Activated naive CD4-positive, alpha-beta T cell treated with anti-CD3 and anti-CD28 coated beads, Interleukin-2, amount 50 U/mL, for 16 hours (primary cell): ENCODE data around the gene RPL13A.
A peak's percentile ranks its signal among the peaks of the same experiment; 100 is the strongest.

Experiments
- DNase-seq: peaks from one replicate; pipeline ENCODE4 v3.0.0-alpha.2; 2020

RPL13A gene

DNA sequence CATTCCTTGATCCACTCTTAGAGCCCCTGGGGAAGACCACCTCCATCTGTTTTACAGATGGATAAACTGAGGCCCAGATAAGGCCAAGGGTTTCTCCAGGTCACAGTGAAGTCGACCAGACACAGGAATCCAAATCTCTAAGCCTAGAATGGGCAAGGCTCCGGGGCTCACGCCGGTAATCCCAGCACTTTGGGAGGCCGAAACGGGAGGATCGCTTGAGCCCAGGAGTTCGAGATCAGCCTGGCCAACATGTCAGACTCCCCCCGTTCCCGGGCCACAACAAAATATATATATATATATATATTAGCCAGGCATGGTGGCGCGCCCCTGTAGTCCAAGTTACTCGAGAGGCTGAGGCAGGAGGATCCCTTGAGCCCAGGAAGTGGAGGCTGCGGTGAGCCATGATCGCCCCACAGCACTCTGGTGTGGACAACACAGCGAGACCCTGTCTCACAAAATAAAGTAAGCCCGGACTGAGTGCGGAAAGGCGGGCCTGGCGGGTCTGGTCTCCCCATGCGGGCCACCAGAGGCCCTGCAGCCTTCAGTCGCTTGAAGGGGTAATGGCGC is 615 bp upstream of the RPL13A start:
- no peak for DNase-seq

- peak; percentile 44 for DNase-seq
These were observed 846 bp downstream of the RPL13A start for GRCh38 chr19:49488046-49488862.

DNA sequence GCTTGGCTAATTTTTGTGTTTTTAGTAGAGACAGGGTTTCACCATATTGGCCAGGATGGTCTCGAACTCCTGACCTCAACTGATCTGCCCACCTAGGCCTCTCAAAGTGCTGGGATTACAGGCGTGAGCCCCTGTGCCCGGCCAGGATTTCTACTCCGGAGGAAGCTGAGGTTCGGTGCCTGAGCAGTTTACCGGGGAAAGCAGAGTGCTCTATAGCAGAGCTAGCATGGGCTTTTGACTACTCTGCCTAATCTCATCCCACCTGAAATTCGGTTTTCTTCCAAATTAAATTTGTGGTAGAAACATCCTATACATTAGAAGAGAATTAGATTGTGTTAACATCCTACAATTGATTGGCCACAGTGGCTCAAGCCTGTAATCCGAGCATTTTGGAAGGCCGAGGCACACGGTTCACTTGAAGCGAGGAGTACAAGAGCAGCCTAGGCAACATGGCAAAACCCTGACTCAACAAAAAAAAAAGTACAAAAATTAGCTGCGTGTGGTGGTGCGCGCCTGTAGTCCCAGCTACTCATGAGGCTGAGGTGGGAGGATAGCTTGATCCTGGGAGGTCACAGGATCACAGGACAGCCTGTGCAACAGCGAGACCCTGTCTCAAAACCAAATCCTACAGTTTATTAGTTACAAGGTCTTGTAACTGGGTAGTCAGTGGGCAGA is 1.6 kb downstream of the RPL13A start:
- no peak for DNase-seq

GRCh38 chr19:49489601-49490167 is 2.3 kb downstream of the RPL13A start:
- no peak for DNase-seq

DNA sequence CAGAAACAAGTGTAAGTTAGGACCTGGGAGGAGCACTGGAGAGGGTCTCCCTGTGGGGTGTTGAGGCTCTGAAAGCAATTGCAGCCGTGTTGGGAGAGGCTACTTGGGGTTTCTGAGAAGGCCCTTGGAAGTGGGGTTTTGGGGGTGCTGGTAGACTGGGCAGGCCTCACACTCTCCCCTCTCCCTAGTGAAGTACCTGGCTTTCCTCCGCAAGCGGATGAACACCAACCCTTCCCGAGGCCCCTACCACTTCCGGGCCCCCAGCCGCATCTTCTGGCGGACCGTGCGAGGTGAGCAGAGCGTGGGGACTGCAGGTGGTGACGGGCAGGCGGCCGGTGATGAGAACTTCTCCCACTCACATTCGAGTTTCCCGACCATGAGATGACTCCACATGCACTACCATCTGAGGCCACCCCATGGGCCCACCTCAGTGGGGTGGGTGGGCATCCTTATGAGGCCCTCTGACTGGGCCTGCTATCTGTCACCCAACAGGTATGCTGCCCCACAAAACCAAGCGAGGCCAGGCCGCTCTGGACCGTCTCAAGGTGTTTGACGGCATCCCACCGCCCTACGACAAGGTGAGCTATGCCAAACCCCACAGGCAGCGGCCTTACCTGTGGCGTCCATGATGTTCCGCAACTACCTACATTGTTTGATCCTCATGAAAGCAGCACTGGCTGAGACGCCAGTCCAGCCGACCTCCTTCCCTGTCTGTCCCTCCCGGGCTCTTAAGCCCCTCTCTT is 3.0 kb downstream of the RPL13A start:
- no peak for DNase-seq

DNA sequence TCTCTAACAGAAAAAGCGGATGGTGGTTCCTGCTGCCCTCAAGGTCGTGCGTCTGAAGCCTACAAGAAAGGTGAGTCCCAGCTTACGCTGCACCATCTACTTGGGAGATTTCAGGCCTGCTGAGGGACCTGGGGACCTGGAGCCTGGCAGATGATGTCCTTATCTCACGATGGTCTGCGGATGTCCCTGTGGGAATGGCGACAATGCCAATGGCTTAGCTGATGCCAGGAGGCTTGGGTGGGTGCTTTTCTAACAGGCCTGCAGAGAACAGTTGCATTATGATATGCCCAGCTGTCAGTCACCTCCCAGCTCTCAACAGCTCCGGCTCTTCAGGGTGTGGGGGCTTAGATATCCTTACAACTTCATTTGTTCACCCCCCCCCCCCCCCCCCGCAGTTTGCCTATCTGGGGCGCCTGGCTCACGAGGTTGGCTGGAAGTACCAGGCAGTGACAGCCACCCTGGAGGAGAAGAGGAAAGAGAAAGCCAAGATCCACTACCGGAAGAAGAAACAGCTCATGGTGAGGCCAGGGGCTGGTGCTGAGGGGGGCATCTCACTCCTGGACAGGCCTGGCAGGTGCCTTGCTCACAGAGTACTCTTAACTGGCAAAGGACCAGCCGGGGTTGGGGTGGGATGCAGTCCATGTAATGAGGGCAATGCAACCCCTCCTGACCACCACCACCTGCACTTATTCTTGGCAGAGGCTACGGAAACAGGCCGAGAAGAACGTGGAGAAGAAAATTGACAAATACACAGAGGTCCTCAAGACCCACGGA is 3.8 kb downstream of the RPL13A start:
- DNase-seq, result no peak

DNA sequence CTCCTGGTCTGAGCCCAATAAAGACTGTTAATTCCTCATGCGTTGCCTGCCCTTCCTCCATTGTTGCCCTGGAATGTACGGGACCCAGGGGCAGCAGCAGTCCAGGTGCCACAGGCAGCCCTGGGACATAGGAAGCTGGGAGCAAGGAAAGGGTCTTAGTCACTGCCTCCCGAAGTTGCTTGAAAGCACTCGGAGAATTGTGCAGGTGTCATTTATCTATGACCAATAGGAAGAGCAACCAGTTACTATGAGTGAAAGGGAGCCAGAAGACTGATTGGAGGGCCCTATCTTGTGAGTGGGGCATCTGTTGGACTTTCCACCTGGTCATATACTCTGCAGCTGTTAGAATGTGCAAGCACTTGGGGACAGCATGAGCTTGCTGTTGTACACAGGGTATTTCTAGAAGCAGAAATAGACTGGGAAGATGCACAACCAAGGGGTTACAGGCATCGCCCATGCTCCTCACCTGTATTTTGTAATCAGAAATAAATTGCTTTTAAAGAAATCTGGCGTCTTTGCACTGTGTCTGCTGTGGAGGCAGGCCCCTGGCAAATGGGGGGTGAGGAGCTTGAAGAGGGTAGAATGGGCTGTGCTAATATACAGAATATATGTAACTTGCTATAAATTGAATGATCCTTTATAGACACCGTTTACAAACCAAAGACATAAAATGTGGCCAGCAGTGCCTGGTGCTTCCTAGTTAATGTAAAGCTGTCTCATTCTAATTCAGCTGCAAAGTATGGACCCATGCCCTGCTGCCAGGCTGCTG is 4.6 kb downstream of the RPL13A start:
- no peak for DNase-seq

DNA sequence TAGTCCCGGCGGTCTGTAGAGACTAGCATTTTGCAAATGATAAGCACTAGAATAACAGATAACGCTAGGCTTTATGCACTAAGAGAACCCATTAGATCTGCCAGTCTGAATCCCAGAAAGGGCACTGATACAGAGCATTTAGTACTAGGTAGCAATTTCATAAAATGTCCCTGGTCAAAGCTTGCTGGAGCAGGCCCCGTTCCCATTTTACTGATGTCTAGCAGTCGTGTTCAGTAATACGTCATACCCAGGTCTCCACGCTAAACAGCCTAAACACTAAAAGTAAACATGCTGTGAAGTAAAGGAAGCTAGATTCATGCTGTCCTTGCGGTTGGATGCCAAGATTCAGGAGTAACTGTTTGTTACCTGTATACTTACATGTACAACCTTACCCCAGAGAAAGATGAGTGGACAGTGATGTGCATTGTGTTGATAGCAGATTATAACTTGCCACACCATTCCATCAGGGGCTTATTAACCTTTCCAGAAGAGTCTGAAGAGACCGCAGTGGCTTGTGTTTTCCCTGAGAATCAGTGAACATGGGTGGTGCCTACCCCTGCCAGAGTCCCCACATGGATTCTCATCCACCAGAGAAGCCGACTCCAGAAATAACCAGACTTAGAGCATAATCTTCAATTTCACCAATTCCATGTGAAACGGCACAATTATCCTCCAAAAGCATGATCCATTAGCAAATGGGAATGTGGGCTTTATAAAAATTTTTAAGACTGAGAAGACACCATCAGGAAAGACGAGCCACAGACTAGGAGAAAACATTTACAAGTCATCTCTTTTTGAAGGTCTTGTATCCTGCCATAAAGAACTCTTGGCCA is 5.4 kb downstream of the RPL13A start:
- peak; percentile 35 for DNase-seq

DNA sequence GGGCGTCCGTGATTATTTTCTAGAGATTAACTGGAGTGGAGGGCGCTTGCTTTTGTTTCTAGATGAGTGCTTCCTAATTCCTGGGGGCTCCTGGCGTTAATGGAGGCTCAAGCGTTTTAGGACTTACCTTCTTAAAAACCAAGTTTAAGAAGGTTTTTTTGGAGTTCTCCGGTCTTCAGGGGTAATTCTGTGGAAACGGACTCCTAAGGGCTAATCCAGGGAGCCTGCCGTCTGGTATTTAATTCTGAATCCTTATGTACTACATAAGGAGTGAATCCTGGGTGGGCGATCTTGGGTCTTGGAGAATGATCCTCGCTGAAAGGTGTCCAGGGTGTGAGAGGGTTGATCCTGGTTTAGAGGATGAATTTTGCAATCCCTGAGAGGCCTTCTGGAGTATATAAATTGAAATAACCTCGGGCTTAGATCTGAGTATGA is 9.2 kb downstream of the RPL13A start:
- DNase-seq, result no peak

GRCh38 chr19:49497047-49497788 is 9.8 kb downstream of the RPL13A start:
- DNase-seq, result peak; percentile 80

DNA sequence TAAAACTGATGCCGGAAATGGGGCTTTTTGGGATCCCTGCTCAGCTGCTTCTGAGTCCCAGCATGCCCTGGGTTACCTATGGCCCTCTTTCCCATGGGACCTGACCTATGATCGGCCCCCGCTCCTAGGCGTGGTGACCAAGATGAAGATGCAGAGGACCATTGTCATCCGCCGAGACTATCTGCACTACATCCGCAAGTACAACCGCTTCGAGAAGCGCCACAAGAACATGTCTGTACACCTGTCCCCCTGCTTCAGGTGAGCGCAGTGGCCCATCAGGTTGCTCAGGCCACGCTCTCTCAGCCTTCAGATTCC is 10.3 kb downstream of the RPL13A start:
- DNase-seq, result peak; percentile 13

DNA sequence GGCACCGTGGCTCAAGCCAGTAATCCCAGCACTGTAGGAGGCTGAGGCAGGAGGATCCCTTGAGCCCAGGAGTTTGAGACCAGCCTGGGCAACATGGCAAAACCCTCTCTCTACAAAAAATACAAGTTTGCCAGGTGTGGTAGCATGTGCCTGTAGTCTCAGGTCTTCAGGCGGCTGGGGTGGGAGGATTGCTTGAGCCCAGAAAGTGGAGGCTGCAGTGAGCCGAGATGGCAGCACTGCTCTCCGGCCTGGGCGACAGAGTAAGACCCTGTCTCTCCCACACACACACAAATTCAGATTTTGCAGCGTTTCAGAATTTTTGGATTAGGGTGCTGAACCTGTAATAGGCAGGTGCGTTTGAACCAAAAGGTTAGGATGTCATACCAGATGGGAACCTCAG is 11.1 kb downstream of the RPL13A start:
- no peak for DNase-seq

DNA sequence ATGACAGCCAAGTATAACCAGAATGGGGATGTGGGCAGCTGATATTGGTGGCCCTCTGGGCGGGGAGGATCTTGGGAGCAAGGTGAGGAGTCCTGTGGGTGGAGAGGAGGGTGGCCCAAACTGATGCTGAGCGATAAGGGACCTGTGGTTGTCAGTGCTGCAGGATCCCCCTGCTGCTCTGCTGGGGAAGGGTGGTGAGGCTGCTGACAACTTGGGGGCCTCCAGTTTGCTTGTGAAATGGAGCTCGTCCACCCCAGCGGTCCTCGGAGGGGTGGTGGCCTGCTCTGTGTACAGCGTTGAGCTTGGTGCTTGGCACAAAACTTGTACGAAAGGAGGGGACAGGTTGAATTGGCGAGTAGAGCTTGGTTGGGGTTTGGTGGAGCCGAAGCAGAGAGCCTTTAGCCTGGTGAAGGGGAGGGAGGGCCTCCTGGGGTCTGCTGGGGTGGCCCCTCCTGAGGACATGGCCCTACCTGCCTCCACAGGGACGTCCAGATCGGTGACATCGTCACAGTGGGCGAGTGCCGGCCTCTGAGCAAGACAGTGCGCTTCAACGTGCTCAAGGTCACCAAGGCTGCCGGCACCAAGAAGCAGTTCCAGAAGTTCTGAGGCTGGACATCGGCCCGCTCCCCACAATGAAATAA is 11.7 kb downstream of the RPL13A start:
- peak; percentile 24 for DNase-seq

DNA sequence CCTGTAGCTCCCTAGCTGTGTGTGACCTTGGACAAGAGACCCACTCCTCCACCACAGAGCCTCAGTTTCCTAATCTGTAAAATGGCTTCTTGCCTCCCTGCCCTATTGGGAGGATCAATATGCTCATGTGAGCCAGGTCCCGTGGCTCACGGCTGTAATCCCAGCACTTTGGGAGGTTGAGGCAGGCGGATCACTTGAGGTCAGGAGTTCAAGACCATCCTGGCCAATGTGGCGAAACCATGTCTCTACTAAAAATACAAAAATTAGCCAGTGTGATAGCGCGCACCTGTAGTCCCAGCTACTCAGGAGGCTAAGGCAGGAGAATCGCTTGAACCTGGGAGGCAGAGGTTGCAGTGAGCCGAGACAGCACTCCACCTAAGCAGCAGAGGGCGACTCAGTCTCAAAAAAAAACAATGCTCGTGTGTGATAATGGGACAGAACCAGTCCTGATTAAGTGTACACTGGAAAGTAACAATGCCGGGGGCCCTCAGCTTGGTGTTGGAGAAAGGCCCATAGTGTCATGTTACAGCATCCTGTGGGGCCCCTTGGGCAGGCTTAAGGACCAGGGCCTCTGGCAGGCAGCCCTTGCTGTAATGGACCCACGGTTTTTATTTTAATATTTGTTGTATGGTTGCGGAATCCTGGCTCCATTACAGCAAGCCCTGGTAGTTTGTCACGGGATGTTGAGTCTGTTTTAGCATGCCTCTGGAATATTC is 15.6 kb downstream of the RPL13A start:
- peak; percentile 46 for DNase-seq

DNA sequence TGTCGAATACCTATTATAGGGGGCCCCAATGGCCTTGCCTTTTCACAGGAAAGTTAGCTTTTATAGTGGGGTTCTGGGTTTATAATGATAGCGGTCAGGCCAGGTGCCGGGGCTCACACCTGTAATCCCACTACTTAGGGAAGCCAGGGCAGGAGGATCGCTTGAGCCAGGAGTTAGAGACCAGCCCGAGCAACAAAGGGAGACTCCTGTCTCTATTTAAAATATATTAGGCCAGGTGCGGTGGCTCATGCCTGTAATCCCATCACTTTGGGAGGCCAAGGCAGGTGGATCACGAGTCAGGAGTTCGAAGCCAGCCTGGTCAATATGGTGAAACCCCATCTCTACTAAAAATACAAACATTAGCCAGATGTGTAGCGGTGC is 16.2 kb downstream of the RPL13A start:
- no peak for DNase-seq

DNA sequence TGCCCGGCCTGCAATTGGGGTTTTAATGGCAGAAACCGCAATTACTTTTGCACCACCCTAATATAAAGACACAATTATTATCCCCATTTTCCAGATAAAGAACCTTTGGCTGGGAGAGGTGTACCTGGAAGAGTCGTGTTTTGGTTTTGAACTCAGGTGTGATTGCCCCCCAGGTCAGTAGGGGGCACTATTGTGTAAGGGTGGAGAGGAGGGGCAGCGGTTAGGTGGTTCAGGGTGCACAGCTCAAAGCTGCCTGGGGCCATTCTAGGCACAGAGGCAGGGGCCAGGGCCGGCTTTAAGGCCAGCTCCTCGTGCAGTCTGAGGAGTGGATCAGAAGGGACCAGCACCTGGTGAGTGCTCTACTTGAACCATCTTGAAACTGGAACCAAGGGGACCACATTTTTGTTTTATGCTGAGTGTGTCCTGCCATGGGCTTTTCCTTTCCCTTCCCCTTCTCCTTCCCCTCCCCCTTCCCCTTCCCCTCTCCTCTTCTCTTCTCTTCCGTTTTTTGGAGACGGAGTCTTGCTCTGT is 19.2 kb downstream of the RPL13A start:
- DNase-seq, result peak; percentile 74

- DNase-seq, result no peak
These were observed 20.5 kb downstream of the RPL13A start for GRCh38 chr19:49507803-49508494.
